GM03348 (cell line): ENCODE data around the gene SOX30.
A peak's percentile ranks its signal among the peaks of the same experiment; 100 is the strongest.

Experiments used
- DNase-seq: peaks from one replicate; pipeline ENCODE4 v3.0.0; 2012; ENCODE audit warnings: low spot score

Gene SOX30

DNA sequence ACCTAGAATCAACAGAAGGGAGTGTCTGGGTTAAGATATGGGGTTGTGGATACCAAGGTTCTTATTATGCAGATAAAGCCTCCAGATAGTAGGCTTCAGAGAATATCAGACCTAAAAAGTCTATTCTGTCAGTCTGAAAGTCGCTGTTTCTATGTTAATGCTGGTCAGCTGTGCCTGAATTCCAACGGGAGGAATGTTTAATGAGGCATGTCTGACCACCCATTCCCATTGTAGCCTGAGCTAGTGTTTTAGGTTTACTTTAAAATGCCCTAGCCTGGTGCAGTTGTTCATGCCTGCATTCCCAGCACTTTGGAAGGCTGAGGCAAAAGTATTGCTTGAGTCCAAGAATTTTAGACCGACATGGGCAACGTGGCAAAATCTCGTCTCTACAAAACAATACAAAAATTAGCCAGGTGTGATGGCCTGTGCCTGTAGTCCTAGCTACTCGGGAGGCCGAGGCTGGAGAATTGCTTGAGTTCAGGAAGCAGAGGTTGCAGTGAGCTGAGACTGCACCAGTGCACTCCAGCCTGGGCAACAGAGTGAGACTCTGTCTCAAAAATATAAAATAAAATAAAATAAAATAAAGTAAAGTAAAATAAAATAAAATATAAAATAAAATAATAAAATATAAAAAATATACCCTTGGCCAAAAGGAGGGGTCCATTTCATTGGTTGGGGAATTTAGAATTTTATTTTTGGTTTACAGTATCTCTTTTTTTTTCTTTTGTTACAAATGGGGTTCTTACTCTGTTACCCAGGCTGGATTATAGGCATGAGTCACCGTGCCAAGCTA lies 7.8 kb upstream of the SOX30 start:
- no peak for DNase-seq

DNA sequence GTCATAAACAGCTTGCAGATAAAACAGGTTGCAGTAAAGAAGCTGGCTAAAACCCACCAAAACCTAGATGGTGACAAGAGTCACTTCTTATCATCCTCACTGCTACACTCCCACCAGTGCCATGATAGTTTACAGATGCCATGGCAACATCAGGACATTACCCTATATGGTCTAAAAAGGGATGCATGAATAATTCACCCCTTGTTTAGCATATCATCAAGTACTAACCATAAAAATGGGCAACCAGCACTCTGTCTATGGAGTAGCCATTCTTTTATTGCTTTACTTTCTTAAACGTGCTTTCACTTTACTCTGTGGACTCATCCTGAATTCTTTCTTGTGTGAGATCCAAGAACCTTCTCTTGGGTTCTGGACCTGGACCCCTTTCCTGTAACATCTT lies 6.7 kb upstream of the SOX30 start:
- DNase-seq = no peak

DNA sequence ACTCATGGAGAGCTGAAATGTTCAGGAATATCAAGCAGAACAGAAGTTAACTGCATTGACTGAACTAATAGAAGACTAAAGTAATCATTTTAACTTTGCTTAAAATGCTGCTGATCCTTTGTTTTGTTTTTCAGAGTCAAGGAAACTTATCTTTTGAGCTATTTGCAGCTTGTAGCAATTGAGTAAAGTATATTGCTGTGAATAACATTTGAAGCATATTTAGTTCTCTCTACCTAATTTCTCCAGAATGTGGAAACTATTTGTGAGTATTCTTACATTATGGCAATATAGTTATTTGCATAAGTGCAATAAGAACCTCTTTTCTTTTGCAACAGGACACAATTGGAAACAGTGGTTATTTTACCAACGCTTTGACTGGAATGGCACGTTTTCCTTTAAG lies 5.3 kb upstream of the SOX30 start:
- no peak for DNase-seq

DNA sequence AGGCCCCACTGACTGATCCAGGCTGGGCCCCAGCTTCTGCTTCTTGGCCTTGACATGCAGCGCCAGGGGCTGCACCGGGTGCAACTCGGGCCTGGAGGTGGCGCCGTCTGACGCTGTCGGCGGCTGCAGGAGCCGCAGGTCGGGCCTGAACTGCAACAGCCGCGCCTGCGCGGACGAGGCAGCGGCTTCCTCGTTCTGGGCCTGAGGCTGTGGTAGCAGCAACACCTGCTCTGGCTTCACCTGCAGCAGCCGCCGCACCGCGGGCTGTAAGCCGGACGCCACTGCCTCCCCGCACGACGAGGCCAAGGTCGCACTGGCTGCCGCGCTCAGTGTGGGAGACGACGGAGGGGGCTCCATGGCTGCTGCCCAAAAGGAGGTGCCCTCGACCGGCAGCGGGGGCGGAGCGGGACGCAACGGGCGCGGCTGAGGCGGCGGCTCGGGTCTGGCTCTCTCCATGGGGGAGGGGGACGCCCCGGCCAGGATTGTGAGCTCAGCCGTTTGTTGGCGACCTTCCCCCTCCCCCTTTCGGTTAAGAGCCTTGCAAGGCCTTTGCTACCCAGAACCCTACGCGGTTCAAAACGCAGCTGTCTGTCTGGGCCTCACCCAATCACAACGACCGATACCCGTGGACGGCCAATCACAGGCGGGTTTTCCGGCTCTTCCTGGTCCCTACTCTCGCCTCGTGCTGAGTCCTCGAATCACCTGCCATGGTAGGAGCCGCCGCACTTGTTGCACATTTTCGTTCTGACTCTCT lies 438 bp downstream of the SOX30 start:
- peak; percentile 64 for DNase-seq

DNA sequence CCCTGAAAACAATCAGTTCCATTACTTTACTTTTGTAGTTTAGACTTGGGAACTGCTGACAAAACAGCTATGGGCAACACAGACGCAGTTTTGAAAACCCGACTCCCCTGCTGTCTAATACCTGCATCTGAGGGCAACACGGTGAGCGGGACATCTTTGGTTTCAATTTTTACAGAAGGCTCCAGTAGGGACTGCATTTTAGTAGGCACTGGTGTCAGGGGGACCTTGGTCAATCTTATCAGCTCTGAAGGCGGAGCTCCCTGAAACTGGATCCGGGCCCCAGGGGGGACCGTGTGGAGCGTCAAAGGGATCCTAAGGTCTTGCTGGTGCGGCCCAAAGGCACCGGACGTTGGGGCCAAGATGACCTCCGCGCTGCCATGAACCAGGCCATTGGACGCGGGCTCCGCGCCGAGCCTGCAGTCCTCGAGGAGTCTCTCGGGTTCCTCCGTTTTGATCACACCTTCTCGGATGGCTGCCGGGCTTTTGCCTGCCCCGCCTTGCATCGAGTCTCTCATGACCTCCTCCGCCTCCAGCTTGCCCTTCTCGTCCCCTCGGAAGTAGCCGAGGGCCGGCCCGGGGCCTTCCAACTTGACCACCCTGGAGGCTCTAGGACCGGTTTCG lies 1.1 kb downstream of the SOX30 start:
- DNase-seq = no peak

DNA sequence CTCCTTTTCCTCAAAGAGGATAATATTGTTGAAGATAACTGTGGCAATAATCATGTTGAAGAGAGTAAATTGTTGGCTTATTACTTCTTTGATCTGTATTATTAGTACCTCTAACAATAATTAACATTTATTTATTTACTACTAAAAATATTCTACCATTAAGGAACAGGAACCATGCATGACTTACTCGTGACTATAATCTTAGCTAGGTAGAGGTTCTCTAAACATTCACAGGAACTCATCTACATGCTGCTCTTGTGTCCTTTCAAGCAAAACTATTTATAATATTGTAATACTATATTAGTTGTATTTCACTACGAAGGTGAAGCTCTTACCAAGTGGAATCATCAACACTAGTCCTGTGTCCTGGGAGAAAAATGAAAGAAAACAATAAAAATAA lies 3.1 kb downstream of the SOX30 start:
- no peak for DNase-seq

DNA sequence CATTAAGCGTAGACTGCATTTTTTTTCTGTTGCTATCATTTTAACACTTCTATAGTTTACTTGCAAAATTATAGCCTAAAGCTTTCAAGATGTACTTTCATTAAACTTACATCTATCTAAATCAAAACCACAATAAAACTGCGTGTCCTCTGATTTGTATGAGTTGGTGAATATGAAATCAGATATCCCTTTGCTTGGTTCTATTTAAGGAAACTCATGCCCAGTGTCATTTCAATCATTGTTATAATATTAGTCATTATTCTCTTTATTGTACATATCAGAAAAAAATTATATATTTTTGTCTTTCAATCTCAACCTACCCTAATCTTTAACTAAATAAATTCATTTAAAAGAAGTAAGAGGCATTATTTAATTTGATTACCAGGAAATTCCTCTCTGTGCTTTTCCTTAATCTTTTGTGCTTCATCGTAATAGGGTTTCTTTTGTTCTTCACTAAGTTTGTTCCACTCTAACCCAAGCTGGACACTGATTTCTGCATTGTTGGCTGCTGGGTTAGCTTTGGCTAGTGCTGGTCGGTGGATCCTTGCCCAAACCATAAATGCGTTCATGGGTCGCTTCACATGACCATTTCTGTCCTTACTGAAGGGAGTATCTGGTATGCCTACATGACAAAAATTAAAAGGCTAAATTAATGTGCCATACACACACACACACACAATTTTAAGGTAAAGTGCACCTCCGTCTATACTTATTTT lies 3.8 kb downstream of the SOX30 start:
- no peak for DNase-seq

DNA sequence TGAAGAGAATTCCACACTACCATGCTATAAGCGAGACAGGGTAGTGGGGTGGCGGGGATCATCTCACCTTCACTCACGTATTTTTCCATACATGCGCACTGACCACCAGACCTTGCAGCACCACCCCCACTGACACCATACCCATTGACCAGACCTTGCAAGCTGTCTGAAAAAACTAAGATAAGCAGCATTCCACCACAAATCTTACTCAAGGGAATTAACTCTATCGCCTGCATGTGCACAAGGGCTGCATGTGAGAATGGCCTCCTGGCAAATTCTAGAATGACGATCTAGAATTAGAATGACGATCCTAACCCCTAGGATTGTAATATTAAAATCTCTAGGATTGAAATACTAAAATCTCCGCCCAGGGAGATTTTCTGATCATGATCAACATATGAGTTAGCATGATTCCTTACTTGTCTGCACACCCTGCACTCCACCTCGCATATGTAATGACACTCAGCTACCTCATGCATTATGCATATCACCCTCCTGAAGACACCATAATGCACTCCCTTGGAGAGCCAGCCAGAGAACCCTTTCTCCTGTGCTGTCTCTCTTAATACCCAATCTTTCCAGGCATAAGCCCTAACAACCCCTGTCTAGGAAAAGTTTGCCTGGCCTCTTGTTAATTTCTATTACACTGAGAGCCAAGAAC lies 11.7 kb downstream of the SOX30 start:
- no peak for DNase-seq

DNA sequence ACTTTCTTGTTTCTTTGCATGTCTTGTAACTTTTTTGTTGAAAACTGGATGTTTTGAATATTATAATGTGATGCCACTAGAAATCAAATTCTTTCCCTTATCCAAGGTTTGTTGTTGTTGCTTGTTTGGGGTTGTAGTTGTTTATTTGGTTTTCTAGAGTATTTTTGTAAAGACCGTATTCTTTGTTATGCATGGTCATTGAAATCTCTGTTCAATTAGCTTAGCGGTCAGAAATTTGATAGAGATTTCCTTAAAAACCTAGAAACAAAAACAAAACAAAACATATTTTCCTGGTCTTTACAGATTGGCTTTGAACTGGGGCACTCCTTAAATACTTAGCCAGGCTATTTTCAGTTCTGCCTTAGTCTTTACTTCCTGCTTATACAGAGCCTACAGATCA lies 21.9 kb downstream of the SOX30 start:
- DNase-seq = no peak

DNA sequence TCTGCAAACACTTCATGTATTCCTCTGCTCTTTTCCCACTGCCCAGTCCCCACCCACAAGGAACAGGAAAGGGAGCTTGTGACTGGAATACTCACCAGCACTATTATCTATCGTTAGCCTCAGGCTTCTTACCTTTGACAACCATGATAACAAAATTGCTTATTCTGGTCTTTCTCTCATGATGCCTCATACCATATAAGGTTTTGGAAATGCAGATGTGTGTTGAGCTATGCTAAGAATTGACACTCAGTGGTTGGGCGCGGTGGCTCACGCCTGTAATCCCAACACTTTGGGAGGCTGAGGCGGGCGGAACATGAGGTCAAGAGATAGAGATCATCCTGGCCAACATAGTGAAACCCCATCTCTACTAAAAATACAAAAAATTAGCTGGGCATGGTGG lies 25.4 kb downstream of the SOX30 start:
- no peak for DNase-seq

DNA sequence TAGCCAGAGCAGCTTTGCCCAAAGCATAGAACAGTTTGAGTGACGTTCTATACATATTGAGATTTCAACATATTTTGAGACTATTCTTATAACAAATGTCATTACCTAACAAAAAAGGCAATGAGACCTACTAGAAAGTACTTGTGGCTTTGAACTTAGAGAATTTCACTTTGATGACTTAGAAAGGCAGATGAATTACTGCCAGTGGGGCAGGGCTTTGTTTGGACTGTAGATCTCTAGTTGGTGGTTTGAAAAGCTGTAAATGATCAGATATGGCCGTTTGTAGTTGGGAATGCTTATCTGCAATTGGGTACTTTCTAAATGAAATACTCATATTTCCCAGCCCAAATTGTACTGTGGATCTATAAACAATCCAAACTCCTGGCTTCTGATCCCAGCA lies 28.1 kb downstream of the SOX30 start:
- DNase-seq = no peak

DNA sequence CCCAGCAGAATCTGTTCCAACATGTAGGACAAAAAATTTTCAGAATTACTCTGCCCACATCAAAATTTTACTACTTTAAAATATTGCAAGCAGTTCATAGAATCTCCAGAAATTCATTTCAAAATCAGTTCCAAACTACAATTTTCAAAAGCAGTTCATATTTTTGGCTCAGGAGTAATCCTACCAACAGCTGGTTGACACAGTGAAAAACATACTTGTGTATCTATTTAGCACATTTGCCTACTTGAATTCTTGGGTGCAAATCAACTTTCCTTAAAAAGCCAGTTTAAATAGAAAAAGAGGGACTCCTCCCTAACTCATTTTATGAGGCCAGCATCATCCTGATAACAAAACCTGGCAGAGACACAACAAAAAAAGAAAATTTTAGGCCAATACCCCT lies 31.5 kb downstream of the SOX30 start:
- no peak for DNase-seq

DNA sequence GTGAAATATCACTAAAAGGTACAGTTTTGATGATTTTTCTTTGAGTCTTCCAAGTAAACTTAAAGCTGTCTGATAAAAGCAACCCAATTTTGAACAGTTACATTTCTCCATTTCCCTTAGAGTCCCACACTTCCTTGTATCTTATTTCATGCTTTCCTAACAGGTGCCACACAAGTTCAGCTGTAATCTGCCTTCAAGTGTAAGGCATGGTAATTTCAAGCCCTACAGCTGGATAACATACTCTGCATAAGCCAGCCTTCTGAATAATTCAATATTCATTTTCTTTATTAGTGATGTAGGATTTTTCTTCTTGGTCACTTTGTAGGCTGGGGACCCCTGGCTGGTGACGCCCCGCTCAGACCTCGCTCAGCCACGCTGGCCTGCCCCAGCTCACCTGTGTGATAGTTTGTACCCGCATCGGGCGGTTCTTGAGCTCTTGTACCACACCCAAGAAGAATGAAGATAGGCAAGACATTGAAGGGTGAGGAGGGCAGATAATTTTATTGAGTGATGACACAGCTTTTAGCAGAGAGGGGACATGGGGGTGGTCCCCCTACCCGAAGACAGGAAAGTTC lies 34.0 kb downstream of the SOX30 start:
- DNase-seq = no peak

DNA sequence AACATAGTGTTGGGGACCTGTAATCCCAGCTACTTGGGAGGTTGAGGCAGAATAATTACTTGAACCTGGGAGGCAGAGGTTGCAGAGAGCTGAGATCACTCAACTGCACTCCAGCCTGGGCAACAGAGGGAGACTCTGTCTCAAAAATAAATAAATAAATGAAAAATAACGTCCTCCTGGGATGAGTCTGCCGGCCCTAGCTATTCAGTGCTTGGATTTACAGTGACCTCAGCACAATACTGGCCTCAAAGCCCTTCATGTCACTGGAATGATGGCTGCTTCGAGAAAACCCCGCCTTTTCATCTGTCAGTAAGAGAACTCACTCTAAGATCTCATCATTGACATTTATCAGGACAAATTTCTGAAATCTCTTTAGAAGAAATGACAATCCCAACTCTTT lies 35.5 kb downstream of the SOX30 start:
- DNase-seq = no peak

DNA sequence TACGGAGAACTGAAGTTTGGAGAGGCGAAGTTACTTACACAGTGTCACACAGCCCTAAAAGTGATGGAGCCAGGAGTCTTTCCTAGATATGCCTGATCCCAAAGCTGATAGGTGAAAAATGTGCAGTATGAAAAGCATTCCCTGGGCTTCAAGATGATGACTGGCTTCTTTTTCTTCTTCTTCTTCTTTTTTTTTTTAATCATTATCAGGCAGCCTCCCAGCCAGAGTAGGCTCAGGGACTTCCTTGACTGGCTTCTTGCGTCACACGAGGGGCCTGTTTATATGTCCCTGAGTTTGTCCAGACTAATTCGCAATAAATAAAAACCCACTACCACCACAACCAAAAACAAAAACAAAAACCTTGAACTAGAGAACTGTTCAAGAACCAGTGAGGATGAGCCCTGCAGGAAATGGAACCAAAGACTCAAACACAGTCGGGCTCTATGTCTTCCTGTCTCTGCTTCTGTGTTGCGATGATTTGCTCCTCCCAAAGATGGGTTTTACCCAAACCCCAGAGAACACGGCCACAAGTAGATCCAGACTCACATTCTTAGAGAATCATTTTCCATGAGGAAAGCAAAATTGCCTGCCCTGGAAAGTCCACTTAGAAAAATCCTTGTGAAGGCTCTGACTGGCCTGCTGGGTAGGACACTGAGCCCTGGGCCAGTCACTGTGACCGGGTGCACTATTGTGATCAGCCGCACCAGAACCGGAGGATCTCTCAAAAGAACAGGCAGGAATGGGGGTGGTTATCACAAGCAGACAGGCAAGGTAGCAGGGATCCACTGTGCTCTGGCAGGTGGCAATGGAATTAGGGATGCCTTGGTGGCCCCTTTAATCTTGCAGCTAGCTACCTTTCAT lies 38.6 kb downstream of the SOX30 start:
- DNase-seq = no peak

DNA sequence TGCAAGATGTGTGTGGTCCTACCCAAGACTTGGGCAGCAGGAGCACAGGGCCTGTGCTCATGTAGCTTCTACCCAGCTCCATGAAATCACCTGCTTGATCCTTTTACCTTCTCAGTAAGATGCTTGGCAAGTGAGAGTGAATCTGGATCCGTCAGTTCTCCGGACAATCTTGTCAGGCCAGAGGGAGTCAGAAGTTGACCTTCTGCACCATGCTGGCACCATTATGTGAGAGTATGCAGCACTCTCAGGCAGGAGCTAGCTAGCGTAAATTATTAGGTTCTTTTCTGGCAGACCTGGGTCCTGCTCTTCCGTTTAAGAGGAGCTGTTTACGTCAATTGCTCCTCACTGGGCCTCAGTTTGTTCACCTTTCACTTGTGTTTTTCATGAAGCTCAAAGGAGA lies 39.7 kb downstream of the SOX30 start:
- DNase-seq = no peak

DNA sequence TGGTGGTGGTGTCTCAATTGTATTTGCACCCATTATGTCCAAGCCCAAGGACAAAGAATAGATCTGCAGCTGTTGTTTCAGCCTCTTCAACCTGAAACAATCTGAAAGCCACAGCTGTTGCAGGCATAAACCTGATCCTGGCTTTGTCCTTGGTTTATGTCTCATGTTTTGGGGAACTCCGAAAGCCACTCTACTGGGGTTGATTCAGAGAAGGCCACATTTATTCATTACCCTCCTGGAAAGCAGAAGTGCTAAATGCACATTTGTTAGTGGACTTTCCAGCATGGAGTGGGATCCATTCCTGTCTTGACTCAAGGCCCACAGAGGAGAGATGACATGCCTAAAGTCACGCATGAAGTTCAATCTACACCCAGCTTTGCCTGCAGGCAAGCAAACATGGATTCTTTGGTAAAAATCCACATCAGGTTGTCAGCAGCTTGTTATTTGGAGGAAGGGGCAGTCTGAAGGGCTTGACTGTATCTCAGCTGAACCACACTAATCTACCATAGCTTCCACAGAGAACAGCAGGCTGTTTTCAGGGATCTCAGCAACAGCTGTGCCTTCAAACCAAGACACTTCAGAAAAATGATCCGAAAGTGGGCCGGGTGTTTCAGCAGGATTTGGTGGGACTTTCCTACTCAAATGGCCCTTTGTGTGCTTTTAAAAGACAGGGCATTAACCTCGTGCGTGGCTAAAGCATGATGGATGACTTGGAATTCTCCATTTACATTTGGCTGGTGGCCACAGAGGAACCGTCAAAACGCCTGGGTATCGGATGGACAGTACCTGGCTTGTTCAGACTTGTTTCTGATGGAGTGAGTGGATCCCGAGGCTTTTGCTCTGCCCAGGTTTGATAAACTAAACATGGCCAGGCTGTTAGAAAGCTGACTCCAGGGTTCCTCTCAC lies 40.4 kb downstream of the SOX30 start:
- DNase-seq = no peak

DNA sequence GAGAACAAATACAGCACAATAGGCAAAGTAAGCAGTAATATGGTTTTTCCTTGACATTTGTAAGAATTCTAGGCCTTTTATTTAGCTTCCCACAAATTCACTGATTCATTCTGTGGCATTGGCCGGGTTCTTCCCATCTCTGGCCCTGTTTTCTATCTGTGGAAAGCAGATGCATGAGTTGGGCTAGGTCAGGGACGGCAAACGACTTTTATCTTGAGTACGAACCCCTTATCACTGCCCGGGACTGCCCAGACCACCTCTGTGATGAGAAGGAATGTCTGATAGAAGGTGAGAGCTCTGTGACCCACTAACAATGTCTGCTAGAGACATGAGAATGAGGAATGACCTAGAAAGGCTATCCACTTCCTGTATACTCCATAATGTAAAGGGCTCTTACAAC lies 41.2 kb downstream of the SOX30 start:
- no peak for DNase-seq

DNA sequence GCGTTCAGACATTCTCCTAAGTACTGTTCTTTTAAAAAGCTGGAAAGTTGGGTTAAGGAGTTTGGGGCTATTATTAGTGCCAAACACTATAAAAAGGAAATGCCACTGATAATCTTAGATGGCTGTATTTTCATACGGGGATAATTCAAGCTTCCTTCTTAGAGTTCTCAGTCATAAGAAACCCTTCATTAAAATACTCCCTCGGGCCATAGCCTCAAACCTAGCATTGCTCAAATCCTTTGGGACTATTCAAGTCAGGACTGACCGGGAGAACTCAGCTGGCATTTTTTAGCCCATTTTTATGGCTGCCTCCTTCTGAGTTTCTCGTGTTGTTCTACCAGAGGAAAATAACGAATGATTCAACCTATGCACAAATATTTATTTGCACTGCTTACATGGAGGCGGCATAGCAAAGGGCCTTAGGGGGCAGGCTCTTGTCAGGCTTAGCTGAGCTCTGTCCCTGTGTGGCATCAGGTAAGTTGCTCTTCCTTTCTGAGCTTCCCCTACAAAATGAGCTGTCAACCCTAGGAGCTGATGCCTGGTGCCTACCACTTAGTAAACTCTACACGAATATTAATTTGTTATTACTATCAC lies 43.2 kb downstream of the SOX30 start:
- no peak for DNase-seq
